Nephron (organoid): ENCODE data around the gene DAG1.

Experiments used
- H3K27ac Mint-ChIP-seq, 3 experiments: 2 replicates each; pipeline ENCODE4 v1.8.0; 2020; ENCODE audit warnings: mixed read lengths in 3 of 3, mild to moderate bottlenecking in 2 of 3, moderate library complexity in 1 of 3
- H3K27me3 Mint-ChIP-seq: 2 replicates; pipeline ENCODE4 v1.8.0; 2021; ENCODE audit warnings: low read depth, mild to moderate bottlenecking, moderate library complexity, mixed read lengths
- H3K36me3 Mint-ChIP-seq: 2 replicates; pipeline ENCODE4 v1.8.0; 2020; ENCODE audit warnings: low read depth, mixed read lengths
- H3K4me1 Mint-ChIP-seq: 2 replicates; pipeline ENCODE4 v1.8.0; 2020; ENCODE audit warnings: mixed read lengths
- H3K4me3 Mint-ChIP-seq, 3 experiments: 2 replicates each; pipeline ENCODE4 v1.8.0; 2020; ENCODE audit warnings: mild to moderate bottlenecking in 3 of 3, mixed read lengths in 3 of 3, moderate library complexity in 2 of 3
- H3K9me3 Mint-ChIP-seq: 2 replicates; pipeline ENCODE4 v1.8.0; 2020; ENCODE audit warnings: mixed read lengths
- TF ChIP-seq, protein P1 (sequence below), 3 experiments: fragments of 200-600 bp; sonication (generic); IDR thresholded peaks; one replicate each; pipeline ENCODE4 v1.5.0; 2021; ENCODE audit warnings: antibody characterized with exemption in 3 of 3; ENCODE audit not compliant: unreplicated experiment in 3 of 3

Gene DAG1

GRCh38 chr3:49465270-49466034 lies 4.6 kb upstream of the DAG1 start:
- TF ChIP-seq, protein P1, sequence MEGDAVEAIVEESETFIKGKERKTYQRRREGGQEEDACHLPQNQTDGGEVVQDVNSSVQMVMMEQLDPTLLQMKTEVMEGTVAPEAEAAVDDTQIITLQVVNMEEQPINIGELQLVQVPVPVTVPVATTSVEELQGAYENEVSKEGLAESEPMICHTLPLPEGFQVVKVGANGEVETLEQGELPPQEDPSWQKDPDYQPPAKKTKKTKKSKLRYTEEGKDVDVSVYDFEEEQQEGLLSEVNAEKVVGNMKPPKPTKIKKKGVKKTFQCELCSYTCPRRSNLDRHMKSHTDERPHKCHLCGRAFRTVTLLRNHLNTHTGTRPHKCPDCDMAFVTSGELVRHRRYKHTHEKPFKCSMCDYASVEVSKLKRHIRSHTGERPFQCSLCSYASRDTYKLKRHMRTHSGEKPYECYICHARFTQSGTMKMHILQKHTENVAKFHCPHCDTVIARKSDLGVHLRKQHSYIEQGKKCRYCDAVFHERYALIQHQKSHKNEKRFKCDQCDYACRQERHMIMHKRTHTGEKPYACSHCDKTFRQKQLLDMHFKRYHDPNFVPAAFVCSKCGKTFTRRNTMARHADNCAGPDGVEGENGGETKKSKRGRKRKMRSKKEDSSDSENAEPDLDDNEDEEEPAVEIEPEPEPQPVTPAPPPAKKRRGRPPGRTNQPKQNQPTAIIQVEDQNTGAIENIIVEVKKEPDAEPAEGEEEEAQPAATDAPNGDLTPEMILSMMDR (IDR thresholded peaks at IDR 0.05; ENCODE audit: unreplicated experiment in 3 of 3): no peak
- Mint-ChIP-seq H3K4me1 (peaks cover 39% of the 10 kb centered on the region), H3K36me3 (no peaks in the 10 kb centered on the region), H3K27me3 (no peaks in the 10 kb centered on the region), H3K27ac (peak overlapping the region in 2 of 3 experiments; percentile 51 to 60), H3K9me3 (no peaks in the 10 kb centered on the region), H3K4me3 (no peak overlapping the region)

GRCh38 chr3:49466085-49466484 lies 4.0 kb upstream of the DAG1 start:
- Mint-ChIP-seq H3K27ac (peak overlapping the region; percentile 40 to 67 (median 46)), H3K4me1 (peaks cover 36% of the 10 kb centered on the region), H3K9me3 (no peaks in the 10 kb centered on the region), H3K4me3 (no peak overlapping the region), H3K36me3 (no peaks in the 10 kb centered on the region), H3K27me3 (no peaks in the 10 kb centered on the region)
- TF ChIP-seq, protein P1 (IDR thresholded peaks at IDR 0.05; ENCODE audit: unreplicated experiment in 3 of 3): no peak

- H3K9me3 Mint-ChIP-seq: no peaks in the 10 kb centered on the region
- H3K4me3 Mint-ChIP-seq: peak overlapping the region; percentile 85 to 89 (median 88)
- TF ChIP-seq, protein P1 (IDR thresholded peaks at IDR 0.05; ENCODE audit: unreplicated experiment in 3 of 3): no peak
- H3K27me3 Mint-ChIP-seq: no peaks in the 10 kb centered on the region
- H3K36me3 Mint-ChIP-seq: peaks cover 11% of the 10 kb centered on the region
- H3K4me1 Mint-ChIP-seq: peaks cover 26% of the 10 kb centered on the region
- peak overlapping the region; percentile 99 to 100 (median 99) for H3K27ac Mint-ChIP-seq
Measured at GRCh38 chr3:49469037-49469935, 781 bp upstream of the DAG1 start.

DNA sequence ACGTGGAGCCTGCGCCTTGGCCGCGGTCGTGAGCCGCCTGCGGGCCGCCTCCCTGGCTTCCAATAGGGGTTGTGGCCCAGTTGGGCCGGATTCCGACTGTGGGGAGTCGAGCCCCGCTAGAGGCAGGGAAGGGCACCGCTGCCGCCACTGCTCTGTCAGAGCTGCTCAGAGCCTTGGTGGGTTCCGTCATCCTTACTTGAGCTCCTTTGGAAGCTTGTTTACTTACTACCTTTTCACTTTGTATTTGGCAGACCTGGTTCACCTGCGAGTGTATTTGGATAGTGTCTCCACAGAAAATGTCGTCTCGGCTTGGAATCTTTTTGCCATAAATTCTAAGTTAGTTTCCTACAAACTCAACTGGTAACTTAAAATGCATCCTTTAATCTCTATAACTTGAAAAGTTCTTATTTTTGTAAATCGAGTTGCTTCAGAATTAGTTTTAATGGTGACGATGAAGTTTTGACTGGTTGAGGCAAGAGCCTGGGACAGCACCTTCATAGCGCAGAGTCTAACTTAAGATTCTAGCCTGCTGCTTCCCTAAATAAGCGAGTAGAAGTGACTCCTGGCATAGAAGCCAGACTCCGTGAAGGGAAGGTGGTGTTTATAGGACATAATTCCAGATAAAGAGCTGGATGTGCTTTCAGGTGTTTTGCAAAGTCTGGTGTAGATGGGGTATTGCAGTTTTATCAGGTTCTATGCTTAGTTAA lies 800 bp downstream of the DAG1 start:
- peak overlapping the region; percentile 90 to 98 (median 95) for H3K27ac Mint-ChIP-seq
- no peaks in the 10 kb centered on the region for H3K9me3 Mint-ChIP-seq
- peaks cover 16% of the 10 kb centered on the region for H3K36me3 Mint-ChIP-seq
- TF ChIP-seq, protein P1 (IDR thresholded peaks at IDR 0.05; ENCODE audit: unreplicated experiment in 3 of 3): no peak
- no peaks in the 10 kb centered on the region for H3K27me3 Mint-ChIP-seq
- peaks cover 26% of the 10 kb centered on the region for H3K4me1 Mint-ChIP-seq
- H3K4me3 Mint-ChIP-seq: peak overlapping the region; percentile 90 to 95 (median 92)

DNA sequence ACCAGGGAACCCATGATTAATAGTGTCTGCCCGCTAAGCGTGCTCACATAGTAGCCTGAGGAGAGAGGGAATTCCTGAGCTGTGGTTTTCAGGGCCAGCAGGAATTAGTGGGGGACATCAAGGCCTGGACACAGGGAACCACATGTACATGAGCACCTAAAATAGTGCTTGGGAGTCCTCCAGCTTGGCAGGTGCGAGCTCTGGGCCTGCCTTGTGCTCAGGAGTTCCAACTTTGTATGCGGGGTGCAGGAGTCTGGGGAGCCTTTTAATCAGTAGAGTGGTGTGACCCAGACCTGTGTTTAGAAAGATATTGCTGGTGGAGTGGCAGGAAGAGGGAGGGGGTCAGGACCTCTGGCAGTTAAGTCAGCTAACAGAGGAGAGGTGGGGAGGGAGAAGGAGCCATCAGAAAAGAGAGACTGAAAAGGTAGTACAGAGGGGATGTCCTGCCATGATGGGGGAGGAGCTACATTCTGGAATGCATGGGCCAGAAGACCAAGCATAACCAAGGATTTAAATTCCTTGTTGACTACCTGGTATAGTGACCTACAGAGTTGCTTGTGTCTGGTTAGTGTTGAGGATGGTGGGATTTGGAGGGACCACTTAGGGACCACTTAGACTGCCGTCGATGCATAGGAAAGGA lies 1.9 kb downstream of the DAG1 start:
- H3K27ac Mint-ChIP-seq: peak overlapping the region; percentile 90 to 98 (median 95)
- no peaks in the 10 kb centered on the region for H3K27me3 Mint-ChIP-seq
- no peaks in the 10 kb centered on the region for H3K9me3 Mint-ChIP-seq
- TF ChIP-seq, protein P1 (IDR thresholded peaks at IDR 0.05; ENCODE audit: unreplicated experiment in 3 of 3): no peak
- H3K4me3 Mint-ChIP-seq: peak overlapping the region; percentile 90 to 95 (median 92)
- peaks cover 25% of the 10 kb centered on the region for H3K36me3 Mint-ChIP-seq
- peaks cover 26% of the 10 kb centered on the region for H3K4me1 Mint-ChIP-seq
